ENCODE measurements around the gene ZC3H7A.

ZC3H7A gene

GRCh38 chr16:11747949-11748403, 49.1 kb downstream of the ZC3H7A start:
- Histone ChIP-seq H3K27me3 (ENCODE audit: control insufficient read depth, insufficient read depth, low read length) (no peaks in the 10 kb centered on the region), H3K27ac (ENCODE audit: low read depth, low read length) (no peak overlapping the region), H3K9me3 (ENCODE audit: control insufficient read depth, insufficient read depth, low read length) (no peaks in the 10 kb centered on the region), H3K9ac (ENCODE audit: low read depth, low read length) (no peak overlapping the region), H3K4me3 (ENCODE audit: low read depth, low read length) (no peak overlapping the region), H3K36me3 (ENCODE audit: control insufficient read depth, insufficient read depth, low read length) (peaks cover 31% of the 10 kb centered on the region), H3K4me1 (ENCODE audit: control insufficient read depth, insufficient read depth, low read length) (no peaks in the 10 kb centered on the region)

GRCh38 chr16:11744075-11744470, 53.0 kb downstream of the ZC3H7A start:
- peak overlapping the region; percentile 10 for H3K27ac ChIP-seq (ENCODE audit: low read depth, low read length)

DNA sequence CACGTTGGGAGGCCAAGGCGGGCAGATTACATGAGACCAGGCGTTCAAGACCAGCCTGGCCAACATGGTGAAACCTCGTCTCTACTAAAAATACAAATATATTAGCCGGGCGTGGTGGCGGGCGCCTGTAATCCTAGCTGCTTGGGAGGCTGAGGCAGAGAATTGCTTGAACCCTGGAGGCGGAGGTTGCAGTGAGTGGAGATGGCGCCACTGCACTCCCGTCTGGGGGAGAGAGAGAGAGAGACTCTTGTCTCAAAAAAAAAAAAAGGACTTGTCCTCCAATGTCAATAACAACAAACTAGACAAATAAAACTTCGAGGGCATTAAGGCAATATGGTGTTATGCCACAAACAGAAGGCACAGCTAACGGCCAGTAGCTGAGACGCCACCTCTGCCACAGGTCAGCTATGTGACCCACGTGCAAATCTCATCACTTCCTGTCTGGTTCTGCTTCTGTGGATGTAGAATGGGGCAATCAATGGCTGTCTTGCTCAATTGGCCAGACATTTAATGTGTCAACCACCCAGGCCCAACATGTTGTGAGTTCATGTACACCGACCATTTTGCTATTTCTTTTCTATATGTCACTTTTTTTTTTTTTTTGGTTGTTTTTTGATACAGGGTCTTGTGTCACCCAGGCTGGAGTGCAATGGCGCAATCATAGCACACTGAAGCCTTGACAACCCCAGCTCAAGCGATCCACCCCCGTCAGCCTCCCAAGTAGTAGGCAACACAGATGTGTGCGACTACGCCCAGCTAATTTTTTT, 53.6 kb downstream of the ZC3H7A start:
- Histone ChIP-seq H3K9ac (ENCODE audit: low read depth, low read length) (peak overlapping the region; percentile 71; the same call in 1 of the 2 replicates), H3K4me1 (ENCODE audit: control insufficient read depth, insufficient read depth, low read length) (peaks cover 9% of the 10 kb centered on the region), H3K27ac (ENCODE audit: low read depth, low read length) (peak overlapping the region; percentile 82), H3K27me3 (ENCODE audit: control insufficient read depth, insufficient read depth, low read length) (no peaks in the 10 kb centered on the region), H3K9me3 (ENCODE audit: control insufficient read depth, insufficient read depth, low read length) (no peaks in the 10 kb centered on the region), H3K36me3 (ENCODE audit: control insufficient read depth, insufficient read depth, low read length) (no peaks in the 10 kb centered on the region), H3K4me3 (ENCODE audit: low read depth, low read length) (peak overlapping the region; percentile 86)

More at GRCh38 chr16:11744075-11744470, 53.0 kb downstream of the ZC3H7A start:
- Histone ChIP-seq H3K36me3 (ENCODE audit: control insufficient read depth, insufficient read depth, low read length) (no peaks in the 10 kb centered on the region), H3K4me1 (ENCODE audit: control insufficient read depth, insufficient read depth, low read length) (peaks cover 9% of the 10 kb centered on the region), H3K4me3 (ENCODE audit: low read depth, low read length) (no peak overlapping the region), H3K9ac (ENCODE audit: low read depth, low read length) (no peak overlapping the region), H3K27me3 (ENCODE audit: control insufficient read depth, insufficient read depth, low read length) (no peaks in the 10 kb centered on the region), H3K9me3 (ENCODE audit: control insufficient read depth, insufficient read depth, low read length) (no peaks in the 10 kb centered on the region)

DNA sequence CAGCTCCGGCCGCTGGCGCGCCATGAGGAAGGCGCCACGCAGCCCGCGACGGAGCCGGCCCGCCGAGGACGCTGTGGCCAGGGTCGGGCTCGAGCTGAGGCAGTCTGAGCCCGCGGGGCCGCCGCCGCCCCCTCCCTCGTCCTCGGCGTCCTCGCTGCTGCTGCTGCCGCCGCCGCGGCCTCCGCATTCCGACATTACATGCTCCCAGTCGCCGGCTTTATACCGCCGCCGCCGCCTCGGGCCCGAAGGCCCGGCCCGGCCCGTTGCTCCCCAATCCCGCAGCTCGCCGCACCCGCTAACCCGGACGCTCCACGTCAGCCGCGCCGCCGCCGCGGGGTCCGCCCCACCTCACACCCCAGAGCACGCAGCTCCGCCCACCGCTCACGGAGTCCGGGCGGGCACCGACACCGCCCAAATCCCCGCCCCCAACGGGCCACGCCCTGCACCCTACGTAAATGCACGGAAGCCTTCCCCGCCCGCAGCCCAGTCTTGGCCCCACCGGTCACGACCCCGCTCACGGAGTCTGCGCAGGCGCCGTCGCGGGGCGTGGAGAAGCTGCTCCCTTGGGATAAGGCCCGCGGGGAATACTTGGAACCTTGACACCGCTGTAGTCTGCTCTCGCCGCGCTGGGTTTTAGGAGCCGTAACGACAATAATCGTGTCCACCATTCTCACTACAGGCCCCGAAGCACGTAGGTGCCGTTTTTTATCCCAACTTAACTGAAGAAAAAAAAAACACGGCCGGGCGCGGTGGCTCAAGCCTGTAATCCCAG, 54.3 kb downstream of the ZC3H7A start, which contains the start of gene TXNDC11:
TSS of gene TXNDC11 (minus strand) at position 322 of the 772 bp plus-strand sequence. CDS start at position 195, 127 bp downstream.
- no peaks in the 10 kb centered on the region for H3K27me3 ChIP-seq (ENCODE audit: control insufficient read depth, insufficient read depth, low read length)
- peak within 1 kb of the TSS; percentile 86 for H3K4me3 ChIP-seq (ENCODE audit: low read depth, low read length)
- H3K36me3 ChIP-seq (ENCODE audit: control insufficient read depth, insufficient read depth, low read length), result no peaks in the 10 kb centered on the region
- H3K9me3 ChIP-seq (ENCODE audit: control insufficient read depth, insufficient read depth, low read length), result no peaks in the 10 kb centered on the region
- H3K4me1 ChIP-seq (ENCODE audit: control insufficient read depth, insufficient read depth, low read length), result peaks cover 11% of the 10 kb centered on the region
- peak within 1 kb of the TSS; percentile 84 for H3K27ac ChIP-seq (ENCODE audit: low read depth, low read length)
- peak within 1 kb of the TSS; percentile 89 for H3K9ac ChIP-seq (ENCODE audit: low read depth, low read length)

DNA sequence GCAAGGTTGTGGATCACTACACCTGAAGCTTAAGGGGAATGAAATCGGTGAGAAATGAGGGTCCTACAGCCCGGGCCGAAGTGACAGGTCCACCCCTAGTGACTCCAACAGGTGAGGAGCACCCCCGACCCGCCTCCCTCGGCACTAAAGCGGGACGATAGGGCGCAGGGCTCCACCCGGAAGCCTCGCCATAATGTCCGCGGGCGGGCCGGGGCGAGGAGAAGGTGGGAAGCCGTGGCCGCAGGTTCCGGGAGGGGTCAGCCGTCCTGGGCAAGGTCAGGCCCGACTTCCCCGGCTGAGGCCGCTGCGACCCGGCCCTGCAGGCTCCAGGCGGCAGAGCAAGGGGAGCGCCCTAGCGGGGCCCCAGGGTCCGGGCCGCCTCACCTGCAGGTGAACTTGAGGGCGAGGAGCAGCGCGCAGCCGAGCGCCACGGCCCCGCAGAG, 54.9 kb downstream of the ZC3H7A start:
- H3K27ac ChIP-seq (ENCODE audit: low read depth, low read length), result peak overlapping the region; percentile 84

GRCh38 chr16:11740567-11740966, 56.5 kb downstream of the ZC3H7A start:
- Histone ChIP-seq H3K4me1 (ENCODE audit: control insufficient read depth, insufficient read depth, low read length) (peaks cover 14% of the 10 kb centered on the region), H3K27me3 (ENCODE audit: control insufficient read depth, insufficient read depth, low read length) (no peaks in the 10 kb centered on the region), H3K36me3 (ENCODE audit: control insufficient read depth, insufficient read depth, low read length) (peaks cover 14% of the 10 kb centered on the region), H3K9me3 (ENCODE audit: control insufficient read depth, insufficient read depth, low read length) (no peaks in the 10 kb centered on the region), H3K9ac (ENCODE audit: low read depth, low read length) (no peak overlapping the region), H3K27ac (ENCODE audit: low read depth, low read length) (no peak overlapping the region), H3K4me3 (ENCODE audit: low read depth, low read length) (no peak overlapping the region)

More for the DNA sequence above, 54.9 kb downstream of the ZC3H7A start:
- Histone ChIP-seq H3K4me3 (ENCODE audit: low read depth, low read length) (peak overlapping the region; percentile 86), H3K9me3 (ENCODE audit: control insufficient read depth, insufficient read depth, low read length) (no peaks in the 10 kb centered on the region), H3K4me1 (ENCODE audit: control insufficient read depth, insufficient read depth, low read length) (peaks cover 14% of the 10 kb centered on the region), H3K9ac (ENCODE audit: low read depth, low read length) (peak overlapping the region; percentile 89), H3K36me3 (ENCODE audit: control insufficient read depth, insufficient read depth, low read length) (no peaks in the 10 kb centered on the region), H3K27me3 (ENCODE audit: control insufficient read depth, insufficient read depth, low read length) (no peaks in the 10 kb centered on the region)

DNA sequence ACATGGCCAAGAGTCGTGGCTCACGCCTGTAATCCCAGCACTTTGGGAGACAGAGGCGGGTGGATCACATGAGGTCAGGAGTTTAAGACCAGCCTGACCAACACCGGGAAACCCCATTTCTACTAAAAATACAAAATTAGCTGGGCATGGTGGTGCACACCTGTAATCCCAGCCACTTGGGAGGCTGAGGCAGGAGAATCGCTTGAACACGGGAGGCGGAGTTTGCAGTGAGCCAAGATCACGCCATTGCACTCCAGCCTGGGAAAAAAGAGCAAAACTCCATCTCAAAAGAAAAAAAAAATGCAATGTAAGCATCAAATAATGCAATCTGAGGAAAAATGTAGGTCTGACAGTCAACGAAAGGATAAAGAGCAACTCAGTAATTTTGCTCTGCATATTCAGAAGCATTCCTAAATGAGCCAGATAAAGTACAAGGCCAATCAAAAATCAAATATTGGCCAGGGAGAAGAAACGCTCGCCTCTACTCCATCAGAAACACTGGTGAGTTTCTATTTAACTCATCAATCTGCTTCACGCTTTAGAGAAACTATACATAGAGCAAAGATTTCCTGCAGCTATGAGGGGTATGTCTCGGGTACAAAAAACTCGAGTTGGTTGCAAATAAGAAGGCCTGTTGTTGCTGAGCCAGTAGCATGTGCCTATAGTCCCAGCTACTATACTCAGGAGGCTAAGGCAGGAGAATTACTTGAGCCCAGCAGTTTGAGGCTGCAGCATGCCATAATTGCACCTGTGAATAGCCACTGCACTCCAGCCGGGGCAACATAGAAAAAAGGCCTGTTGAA, 58.1 kb downstream of the ZC3H7A start:
- Histone ChIP-seq H3K27me3 (ENCODE audit: control insufficient read depth, insufficient read depth, low read length) (no peaks in the 10 kb centered on the region), H3K27ac (ENCODE audit: low read depth, low read length) (no peak overlapping the region), H3K4me3 (ENCODE audit: low read depth, low read length) (no peak overlapping the region), H3K9me3 (ENCODE audit: control insufficient read depth, insufficient read depth, low read length) (no peaks in the 10 kb centered on the region), H3K36me3 (ENCODE audit: control insufficient read depth, insufficient read depth, low read length) (peaks cover 28% of the 10 kb centered on the region), H3K9ac (ENCODE audit: low read depth, low read length) (no peak overlapping the region), H3K4me1 (ENCODE audit: control insufficient read depth, insufficient read depth, low read length) (peaks cover 14% of the 10 kb centered on the region)

GRCh38 chr16:11737713-11738112, 59.3 kb downstream of the ZC3H7A start:
- Histone ChIP-seq H3K4me3 (ENCODE audit: low read depth, low read length) (no peak overlapping the region), H3K36me3 (ENCODE audit: control insufficient read depth, insufficient read depth, low read length) (peaks cover 36% of the 10 kb centered on the region), H3K9ac (ENCODE audit: low read depth, low read length) (no peak overlapping the region), H3K27me3 (ENCODE audit: control insufficient read depth, insufficient read depth, low read length) (no peaks in the 10 kb centered on the region), H3K4me1 (ENCODE audit: control insufficient read depth, insufficient read depth, low read length) (peaks cover 14% of the 10 kb centered on the region), H3K9me3 (ENCODE audit: control insufficient read depth, insufficient read depth, low read length) (no peaks in the 10 kb centered on the region), H3K27ac (ENCODE audit: low read depth, low read length) (no peak overlapping the region)

GRCh38 chr16:11736903-11737302, 60.2 kb downstream of the ZC3H7A start:
- H3K9ac ChIP-seq (ENCODE audit: low read depth, low read length), result no peak overlapping the region
- H3K27me3 ChIP-seq (ENCODE audit: control insufficient read depth, insufficient read depth, low read length), result no peaks in the 10 kb centered on the region
- no peak overlapping the region for H3K4me3 ChIP-seq (ENCODE audit: low read depth, low read length)
- no peak overlapping the region for H3K27ac ChIP-seq (ENCODE audit: low read depth, low read length)
- peaks cover 14% of the 10 kb centered on the region for H3K4me1 ChIP-seq (ENCODE audit: control insufficient read depth, insufficient read depth, low read length)
- H3K9me3 ChIP-seq (ENCODE audit: control insufficient read depth, insufficient read depth, low read length), result no peaks in the 10 kb centered on the region
- H3K36me3 ChIP-seq (ENCODE audit: control insufficient read depth, insufficient read depth, low read length), result peaks cover 44% of the 10 kb centered on the region

GRCh38 chr16:11735787-11736186, 61.3 kb downstream of the ZC3H7A start:
- peaks cover 55% of the 10 kb centered on the region for H3K36me3 ChIP-seq (ENCODE audit: control insufficient read depth, insufficient read depth, low read length)
- peaks cover 6% of the 10 kb centered on the region; the same call in 1 of the 2 replicates for H3K4me1 ChIP-seq (ENCODE audit: control insufficient read depth, insufficient read depth, low read length)
- H3K4me3 ChIP-seq (ENCODE audit: low read depth, low read length), result no peak overlapping the region
- no peaks in the 10 kb centered on the region for H3K9me3 ChIP-seq (ENCODE audit: control insufficient read depth, insufficient read depth, low read length)
- H3K27ac ChIP-seq (ENCODE audit: low read depth, low read length), result no peak overlapping the region
- no peak overlapping the region for H3K9ac ChIP-seq (ENCODE audit: low read depth, low read length)
- no peaks in the 10 kb centered on the region for H3K27me3 ChIP-seq (ENCODE audit: control insufficient read depth, insufficient read depth, low read length)
